Germinal center (tissue), 1 donor: Measurements from ENCODE around the gene PPP1R1B.

Source experiments
- DNase-seq: peaks from one replicate; pipeline ENCODE4 v3.0.0; 2012; ENCODE audit warnings: mixed read lengths, low spot score

Gene PPP1R1B

GRCh38 chr17:39600288-39600996 is 26.3 kb upstream of the PPP1R1B start:
- no peak for DNase-seq

GRCh38 chr17:39600997-39601597 is 25.7 kb upstream of the PPP1R1B start:
- DNase-seq, result no peak

- DNase-seq, result no peak
Observed at GRCh38 chr17:39601758-39602532, 24.8 kb upstream of the PPP1R1B start.

GRCh38 chr17:39602533-39603303 is 24.0 kb upstream of the PPP1R1B start:
- no peak for DNase-seq

- DNase-seq, result no peak
Observed at GRCh38 chr17:39603304-39604016, 23.3 kb upstream of the PPP1R1B start.

- DNase-seq, result no peak
Observed at GRCh38 chr17:39604911-39605491, 21.8 kb upstream of the PPP1R1B start.

GRCh38 chr17:39605492-39606433 is 21.0 kb upstream of the PPP1R1B start:
- no peak for DNase-seq

GRCh38 chr17:39606434-39607056 is 20.2 kb upstream of the PPP1R1B start:
- DNase-seq, result no peak

GRCh38 chr17:39607057-39607850 is 19.5 kb upstream of the PPP1R1B start:
- DNase-seq, result no peak

GRCh38 chr17:39607851-39608130 is 19.0 kb upstream of the PPP1R1B start, which contains the start of gene NEUROD2:
Gene NEUROD2, minus strand, starts transcription at chr17:39607920. Its CDS starts 1,321 bp downstream, at chr17:39606599.
- DNase-seq, result no peak

GRCh38 chr17:39608142-39608981 is 18.4 kb upstream of the PPP1R1B start:
- no peak for DNase-seq

GRCh38 chr17:39609416-39610025 is 17.2 kb upstream of the PPP1R1B start:
- no peak for DNase-seq

- DNase-seq, result no peak
Observed at GRCh38 chr17:39611401-39612112, 15.2 kb upstream of the PPP1R1B start.

- DNase-seq, result no peak
Observed at GRCh38 chr17:39612291-39612894, 14.4 kb upstream of the PPP1R1B start.

- no peak for DNase-seq
Observed at GRCh38 chr17:39612935-39613464, 13.8 kb upstream of the PPP1R1B start.

GRCh38 chr17:39614545-39615157 is 12.1 kb upstream of the PPP1R1B start:
- DNase-seq, result no peak
